IMR-90 (cell line): ENCODE results near the gene FAM83B. TPM values are rescaled to one million over a fixed set of nuclear protein-coding genes. Genes with fewer than 3 reads are reported as not detected.

Experiments used
- ATAC-seq: fragments of 200-7000 bp; cut with Tn5 transposase; 2 replicates; pipeline ENCODE4 v1.9.1; 2020; ENCODE audit warnings: low read depth, mild to moderate bottlenecking, moderate library complexity
- BruUV-seq: library from RNA; stranded (reverse); fragments of 400-500 nt; replicated peaks from 2 replicates; lab custom pipeline; 2021; lab: Mats Ljungman, UMichigan
- CTCF ChIA-PET: fragments of 300-600 bp; formaldehyde crosslinking; extraction: SDS; loops from one replicate; lab custom pipeline; 2021; ENCODE audit warnings: antibody characterized with exemption; lab: Yijun Ruan, JAX
- POLR2A ChIA-PET: fragments of 300-600 bp; sonication (Branson Sonifier 250); formaldehyde crosslinking; loops from one replicate; lab custom pipeline; 2022; ENCODE audit warnings: antibody characterized with exemption; ENCODE audit not compliant: unreplicated experiment; lab: Charles Lee
- DNase-seq: peaks from one replicate; pipeline ENCODE4 v3.0.0; 2013
- H2AFZ ChIP-seq: replicated peaks from 2 replicates; pipeline ENCODE3; 2013; ENCODE audit warnings: low read length, mild to moderate bottlenecking; ENCODE audit not compliant: poor library complexity
- H2AK5ac ChIP-seq: 2 replicates; pipeline ENCODE4 v1.6.1; 2013; ENCODE audit warnings: low read depth, low read length, inconsistent platforms
- H2AK9ac ChIP-seq: replicated peaks from 2 replicates; pipeline ENCODE3; 2013; ENCODE audit warnings: mild to moderate bottlenecking, low read depth, low read length, moderate library complexity; ENCODE audit not compliant: poor library complexity
- H2BK120ac ChIP-seq: 2 replicates; pipeline ENCODE4 v1.6.1; 2013; ENCODE audit warnings: low read depth, low read length, inconsistent platforms
- H2BK15ac ChIP-seq: 3 replicates; pipeline ENCODE4 v1.6.1; 2013; ENCODE audit warnings: low read depth, low read length, inconsistent platforms
- H2BK20ac ChIP-seq: 2 replicates; pipeline ENCODE4 v1.6.1; 2013; ENCODE audit warnings: low read depth, mild to moderate bottlenecking, inconsistent platforms, low read length, moderate library complexity
- H2BK5ac ChIP-seq: 2 replicates; pipeline ENCODE4 v1.6.1; 2013; ENCODE audit warnings: mild to moderate bottlenecking, low read depth, low read length, inconsistent platforms; ENCODE audit not compliant: poor library complexity, severe bottlenecking
- H3K14ac ChIP-seq: replicated peaks from 2 replicates; pipeline ENCODE4 v1.6.1; 2013; ENCODE audit warnings: low read depth, low read length, inconsistent platforms
- H3K18ac ChIP-seq: 2 replicates; pipeline ENCODE4 v1.6.1; 2013; ENCODE audit warnings: low read depth, low read length, control low read depth
- H3K23ac ChIP-seq: 2 replicates; pipeline ENCODE4 v1.6.1; 2013; ENCODE audit warnings: low read depth, low read length, inconsistent platforms
- H3K27ac ChIP-seq: 2 replicates; pipeline ENCODE4 v1.5.1; 2013; ENCODE audit warnings: mild to moderate bottlenecking, control low read depth, low read length; ENCODE audit not compliant: insufficient read depth
- H3K27me3 ChIP-seq: 2 replicates; pipeline ENCODE4 v1.6.1; 2013; ENCODE audit warnings: low read length; ENCODE audit not compliant: control insufficient read depth, insufficient read depth
- H3K36me3 ChIP-seq: 2 replicates; pipeline ENCODE4 v1.6.1; 2013; ENCODE audit warnings: low read length, mixed read lengths; ENCODE audit not compliant: control insufficient read depth, insufficient read depth
- H3K4ac ChIP-seq: 2 replicates; pipeline ENCODE4 v1.6.1; 2013; ENCODE audit warnings: low read depth, low read length, inconsistent platforms
- H3K4me1 ChIP-seq: 2 replicates; pipeline ENCODE4 v1.6.1; 2013; ENCODE audit warnings: low read length, mixed read lengths; ENCODE audit not compliant: control insufficient read depth, insufficient read depth
- H3K4me2 ChIP-seq: 2 replicates; pipeline ENCODE4 v1.6.1; 2013; ENCODE audit warnings: low read depth, mild to moderate bottlenecking, control low read depth, low read length, moderate library complexity
- H3K4me3 ChIP-seq: 2 replicates; pipeline ENCODE4 v1.5.1; 2013; ENCODE audit warnings: low read depth, mild to moderate bottlenecking, control low read depth, low read length, moderate library complexity; ENCODE audit not compliant: insufficient read depth
- H3K56ac ChIP-seq: 2 replicates; pipeline ENCODE4 v1.6.1; 2013; ENCODE audit warnings: low read length, inconsistent platforms; ENCODE audit not compliant: insufficient read depth; ENCODE audit errors: extremely low read depth
- H3K79me1 ChIP-seq, 2 experiments: 2 replicates each; pipeline ENCODE4 v1.6.1; 2013; ENCODE audit warnings: low read length in 2 of 2, inconsistent platforms in 1 of 2, low read depth in 1 of 2
- H3K9ac ChIP-seq: 2 replicates; pipeline ENCODE4 v1.6.1; 2013; ENCODE audit warnings: low read depth, low read length, control low read depth
- H3K9me1 ChIP-seq: 2 replicates; pipeline ENCODE4 v1.6.1; 2013; ENCODE audit warnings: low read length, inconsistent platforms; ENCODE audit not compliant: insufficient read depth
- H3K9me3 ChIP-seq: 2 replicates; pipeline ENCODE4 v1.6.1; 2013; ENCODE audit warnings: low read length; ENCODE audit not compliant: control insufficient read depth, insufficient read depth
- H4K20me1 ChIP-seq: 2 replicates; pipeline ENCODE4 v1.6.1; 2013; ENCODE audit warnings: low read length, inconsistent platforms; ENCODE audit not compliant: insufficient read depth
- H4K5ac ChIP-seq: 2 replicates; pipeline ENCODE4 v1.6.1; 2013; ENCODE audit warnings: mild to moderate bottlenecking, low read depth, low read length, control low read depth
- H4K8ac ChIP-seq, 2 experiments: 2 replicates each; pipeline ENCODE4 v1.6.1; 2013; ENCODE audit warnings: low read depth in 2 of 2, low read length in 2 of 2, control low read depth in 1 of 2, inconsistent platforms in 1 of 2
- H4K91ac ChIP-seq: 2 replicates; pipeline ENCODE4 v1.6.1; 2013; ENCODE audit warnings: low read depth, low read length, inconsistent platforms; ENCODE audit not compliant: insufficient read depth
- MAFK ChIP-seq: IDR thresholded peaks from 2 replicates; pipeline ENCODE4 v1.6.1; 2012; ENCODE audit warnings: low read depth, low read length, improper control_type of control experiment
- USF2 ChIP-seq: fragments of 150-350 bp; IDR thresholded peaks from 2 replicates; pipeline ENCODE4 v1.6.1; 2017; ENCODE audit warnings: mild to moderate bottlenecking, antibody characterized with exemption, low read length, low read depth
- WGBS, 2 experiments: methylation state at CpG; one replicate each; pipeline versions ENCODE4 v1.1.5 to v1.1.7; 2013; ENCODE audit warnings: missing lambda C conversion rate in 2 of 2; ENCODE audit not compliant: insufficient read length in 1 of 2; ENCODE audit errors: extremely low coverage in 2 of 2; 5-methylcytosine and 5-hydroxymethylcytosine counted together
- dilution Hi-C: fragments of 300-500 bp; cut with HindIII; formaldehyde crosslinking; loops from one replicate; pipeline ENCODE4 v1.14.3; 2018; ENCODE audit warnings: low sequenced_read_pairs; ENCODE audit not compliant: unreplicated experiment
- in situ Hi-C: fragments of 300-500 bp; cut with MboI; formaldehyde crosslinking; loops from 3 replicates; pipeline ENCODE4 v1.14.3; 2019; ENCODE audit warnings: low sequenced_read_pairs, inconsistent platforms, mixed read lengths
- intact Hi-C: fragments of 100-400 bp; cut with micrococcal nuclease; formaldehyde crosslinking; loops from 2 replicates; pipeline ENCODE4 v1.10.0; 2022
- polyA plus RNA-seq, 3 experiments: library from polyadenylated mRNA; depleted of rRNA; stranded (reverse); fragments of >200 nt; gene quantifications; 2 replicates each; pipeline ENCODE4 v1.2.3, GENCODE V29; 2012; ENCODE audit warnings: low replicate concordance in 1 of 3
- total RNA-seq: library from RNA; depleted of rRNA; stranded (reverse); fragments of >200 nt; gene quantifications from 2 replicates; pipeline ENCODE4 v1.2.3, GENCODE V29; 2012

FAM83B gene
- total and polyA plus RNA-seq, 2 of the 4 experiments (the other 2 are of a cell fraction), result 0.02 to 0.18 TPM

- Histone ChIP-seq H2AK5ac (no peak overlapping the region), H2AK9ac (no peak overlapping the region), H3K4me2 (no peak overlapping the region), H4K20me1 (no peaks in the 10 kb centered on the region), H3K56ac (no peak overlapping the region), H3K36me3 (no peaks in the 10 kb centered on the region), H3K9me1 (no peaks in the 10 kb centered on the region), H3K14ac (no peak overlapping the region), H4K8ac (no peak overlapping the region), H2BK120ac (no peak overlapping the region), H3K27me3 (no peaks in the 10 kb centered on the region), H3K79me1 (no peaks in the 10 kb centered on the region), H2BK20ac (no peak overlapping the region), H2BK5ac (no peak overlapping the region), H3K27ac (no peak overlapping the region), H3K4me1 (no peaks in the 10 kb centered on the region), H3K9ac (no peak overlapping the region), H3K23ac (no peak overlapping the region), H3K18ac (no peak overlapping the region), H2BK15ac (no peak overlapping the region), H3K9me3 (no peaks in the 10 kb centered on the region), H3K4me3 (no peak overlapping the region), H4K91ac (no peak overlapping the region), H3K4ac (no peak overlapping the region), H4K5ac (no peak overlapping the region), H2AFZ (no peak overlapping the region)
- ATAC-seq (no peak), DNase-seq (no peak)
- CTCF ChIA-PET, result interaction anchor here (0.6 kb wide), 1 partner anchor 8 kb away, joined by 4 read pairs; no protein-coding TSS in a partner anchor
- intact Hi-C loops (no loop called here), in situ Hi-C loops (no loop called here), dilution Hi-C loops (no loop called here)
- TF ChIP-seq USF2 (no peak), MAFK (0 out of 2 replicates have a peak, but pooled peaks have one; percentile 33)
- POLR2A ChIA-PET, result no interaction called here
- BruUV-seq, result no TSS peak
- WGBS, 2 experiments, result 80% methylated on average over 1 of the region's 1 CpG; no CpG with 5 or more reads in 1 of the 2 experiments
Measured at GRCh38 chr6:54830216-54830615, 16.4 kb upstream of the FAM83B start.
